H1 (cell line): Measurements from ENCODE around the gene CFHR5. TPM values are rescaled to one million over a fixed set of nuclear protein-coding genes. Genes with fewer than 3 reads are reported as not detected.
A peak's percentile ranks its signal among the peaks of the same experiment; 100 is the strongest.

Experiments used
- CTCF ChIA-PET: fragments of 300-600 bp; sonication (Branson Sonifier 250); formaldehyde crosslinking; loops from one replicate; lab custom pipeline; 2021; ENCODE audit not compliant: partially characterized antibody; lab: Charles Lee
- POLR2A ChIA-PET: fragments of 300-600 bp; sonication (Branson Sonifier 250); formaldehyde crosslinking; loops from one replicate; lab custom pipeline; 2021; ENCODE audit warnings: inconsistent platforms; ENCODE audit not compliant: partially characterized antibody; lab: Charles Lee
- DNase-seq, 2 experiments: peaks; one replicate each; pipeline versions ENCODE4 v3.0.0 to v3.0.0-alpha.2; 2010 to 2022; ENCODE audit warnings: low spot score in 2 of 2, low read depth in 1 of 2, mixed read lengths in 1 of 2
- FAIRE-seq: peaks from 2 replicates; lab custom pipeline; 2011; peaks lifted over from hg19 to GRCh38; lab: Jason Lieb, UNC
- H2AFZ ChIP-seq: 2 replicates; pipeline ENCODE4 v1.8.1; 2012; ENCODE audit warnings: low read length, inconsistent platforms
- H2AK5ac ChIP-seq: 2 replicates; pipeline ENCODE4 v1.6.1; 2013; ENCODE audit warnings: low read depth, low read length
- H2BK120ac ChIP-seq: replicated peaks from 2 replicates; pipeline ENCODE3; 2013; ENCODE audit warnings: low read depth, low read length, inconsistent platforms
- H2BK12ac ChIP-seq: 2 replicates; pipeline ENCODE4 v1.6.1; 2013; ENCODE audit warnings: low read depth, low read length
- H2BK15ac ChIP-seq: 2 replicates; pipeline ENCODE4 v1.6.1; 2013; ENCODE audit warnings: low read length
- H2BK20ac ChIP-seq: 2 replicates; pipeline ENCODE4 v1.6.1; 2013; ENCODE audit warnings: low read length
- H2BK5ac ChIP-seq: 2 replicates; pipeline ENCODE4 v1.6.1; 2013; ENCODE audit warnings: low read depth, low read length
- H3K14ac ChIP-seq: 2 replicates; pipeline ENCODE4 v1.6.1; 2013; ENCODE audit warnings: inconsistent platforms; ENCODE audit not compliant: insufficient read length
- H3K18ac ChIP-seq: 2 replicates; pipeline ENCODE4 v1.6.1; 2013; ENCODE audit warnings: low read length; ENCODE audit errors: extremely low read depth
- H3K23ac ChIP-seq: 2 replicates; pipeline ENCODE4 v1.6.1; 2013; ENCODE audit warnings: inconsistent platforms; ENCODE audit not compliant: insufficient read length
- H3K23me2 ChIP-seq: 2 replicates; pipeline ENCODE4 v1.6.1; 2013; ENCODE audit warnings: low read depth, low read length
- H3K27ac ChIP-seq: 2 replicates; pipeline ENCODE4 v1.6.1; 2011; ENCODE audit warnings: low read depth, low read length, inconsistent platforms
- H3K27me3 ChIP-seq, 4 experiments: replicated peaks in 1 of 4; 1 replicate in 1 of 4; 2 replicates in 3 of 4; pipeline versions ENCODE4 v1.6.1 to v1.8.1; 2011 to 2013; ENCODE audit warnings: low read length in 3 of 4, mild to moderate bottlenecking in 3 of 4, inconsistent platforms in 2 of 4, mixed read lengths in 2 of 4, moderate library complexity in 1 of 4; ENCODE audit not compliant: control insufficient read depth in 3 of 4, insufficient read depth in 3 of 4; ENCODE audit errors: extremely low read depth in 1 of 4
- H3K36me3 ChIP-seq, 4 experiments: 2 replicates each; pipeline versions ENCODE4 v1.6.1 to v1.8.1; 2011 to 2013; ENCODE audit warnings: mild to moderate bottlenecking in 4 of 4, low read length in 3 of 4, moderate library complexity in 2 of 4, control low read depth in 1 of 4, inconsistent platforms in 1 of 4; ENCODE audit not compliant: insufficient read depth in 4 of 4, control insufficient read depth in 2 of 4
- H3K4ac ChIP-seq: replicated peaks from 2 replicates; pipeline ENCODE3; 2013; ENCODE audit warnings: low read length, low read depth, mixed read lengths, inconsistent platforms; ENCODE audit not compliant: insufficient read length
- H3K4me1 ChIP-seq, 4 experiments: replicated peaks in 1 of 4; 1 replicate in 1 of 4; 2 replicates in 3 of 4; pipeline versions ENCODE4 v1.6.1 to v1.8.1; 2011 to 2013; ENCODE audit warnings: low read length in 3 of 4, inconsistent platforms in 2 of 4, mixed read lengths in 1 of 4; ENCODE audit not compliant: insufficient read depth in 4 of 4, control insufficient read depth in 3 of 4
- H3K4me2 ChIP-seq, 2 experiments: 2 replicates each; pipeline versions ENCODE4 v1.6.1 to v1.8.1; 2011 to 2013; ENCODE audit warnings: low read depth in 2 of 2, low read length in 2 of 2, control low read depth in 1 of 2, inconsistent platforms in 1 of 2, mild to moderate bottlenecking in 1 of 2; ENCODE audit not compliant: insufficient read depth in 1 of 2
- H3K4me3 ChIP-seq, 4 experiments: fragments of 200-600, 300-600 bp in 1 of 4; sonication (generic), shearing (Covaris generic), sonication (Bioruptor Twin) in 1 of 4; 2 replicates each; pipeline versions ENCODE4 v1.5.1 to v1.8.1; 2011 to 2016; ENCODE audit warnings: low read length in 4 of 4, low read depth in 3 of 4, control low read depth in 2 of 4, inconsistent platforms in 2 of 4, mild to moderate bottlenecking in 2 of 4, mixed read lengths in 1 of 4, moderate library complexity in 1 of 4; ENCODE audit not compliant: insufficient read depth in 2 of 4; ENCODE audit errors: extremely low read depth in 1 of 4
- H3K56ac ChIP-seq: replicated peaks from 2 replicates; pipeline ENCODE3; 2013; ENCODE audit warnings: low read depth, mild to moderate bottlenecking, mixed read lengths, low read length, inconsistent platforms; ENCODE audit not compliant: insufficient read length
- H3K79me1 ChIP-seq: 2 replicates; pipeline ENCODE4 v1.6.1; 2013; ENCODE audit warnings: low read depth, low read length, control low read depth
- H3K79me2 ChIP-seq, 2 experiments: 2 replicates each; pipeline versions ENCODE4 v1.6.1 to v1.8.1; 2012 to 2013; ENCODE audit warnings: low read length in 2 of 2, mild to moderate bottlenecking in 2 of 2, inconsistent platforms in 1 of 2; ENCODE audit not compliant: insufficient read depth in 2 of 2, control insufficient read depth in 1 of 2
- H3K9ac ChIP-seq, 4 experiments: replicated peaks in 1 of 4; 1 replicate in 1 of 4; 2 replicates in 3 of 4; pipeline versions ENCODE4 v1.6.1 to v1.8.1; 2011 to 2013; ENCODE audit warnings: low read depth in 3 of 4, low read length in 3 of 4, control low read depth in 2 of 4, mild to moderate bottlenecking in 2 of 4, moderate library complexity in 2 of 4, inconsistent platforms in 1 of 4; ENCODE audit errors: extremely low read depth in 1 of 4
- H3K9me3 ChIP-seq, 2 experiments: 2 replicates each; pipeline versions ENCODE4 v1.6.1 to v1.8.1; 2012 to 2013; ENCODE audit warnings: mild to moderate bottlenecking in 2 of 2, moderate library complexity in 2 of 2, control low read depth in 1 of 2, inconsistent platforms in 1 of 2, low read depth in 1 of 2, low read length in 1 of 2, mixed read lengths in 1 of 2; ENCODE audit not compliant: insufficient read depth in 2 of 2
- H4K20me1 ChIP-seq, 2 experiments: replicated peaks in 1 of 2; 2 replicates each; pipeline versions ENCODE3 to v1.8.1; 2011 to 2013; ENCODE audit warnings: inconsistent platforms in 2 of 2, low read length in 2 of 2, mild to moderate bottlenecking in 1 of 2; ENCODE audit not compliant: insufficient read depth in 2 of 2, control insufficient read depth in 1 of 2
- H4K5ac ChIP-seq: 2 replicates; pipeline ENCODE4 v1.6.1; 2013; ENCODE audit warnings: low read length, low read depth, mixed read lengths, inconsistent platforms; ENCODE audit not compliant: insufficient read length
- H4K8ac ChIP-seq: 2 replicates; pipeline ENCODE4 v1.8.0; 2013; ENCODE audit warnings: mild to moderate bottlenecking, moderate library complexity, low read length, inconsistent platforms; ENCODE audit not compliant: insufficient read depth; ENCODE audit errors: extremely low read depth
- H4K91ac ChIP-seq: replicated peaks from 2 replicates; pipeline ENCODE3; 2013; ENCODE audit warnings: low read length, mixed read lengths, inconsistent platforms; ENCODE audit not compliant: insufficient read length
- CTBP2 ChIP-seq: IDR thresholded peaks from 2 replicates; pipeline ENCODE4 v1.7.0; 2011; ENCODE audit warnings: borderline replicate concordance, mild to moderate bottlenecking, moderate library complexity, mixed read lengths, low read length; ENCODE audit not compliant: insufficient read depth, insufficient read length
- KDM4A ChIP-seq: IDR thresholded peaks from one replicate; pipeline ENCODE4 v1.7.1; 2012; ENCODE audit warnings: low read depth, mild to moderate bottlenecking, moderate library complexity, low read length, inconsistent platforms; ENCODE audit not compliant: severe bottlenecking
- PHF8 ChIP-seq: fragments of 200-600 bp; sonication (generic); conservative IDR thresholded peaks from 2 replicates; pipeline ENCODE4 v1.7.1; 2012; ENCODE audit warnings: low read depth, mild to moderate bottlenecking, inconsistent platforms, low read length, moderate library complexity
- POU5F1 ChIP-seq: IDR thresholded peaks from 2 replicates; pipeline ENCODE4 v1.6.1; 2011; ENCODE audit warnings: low read depth, mild to moderate bottlenecking, low read length, moderate library complexity
- RAD21 ChIP-seq, 2 experiments: IDR thresholded peaks in 1 of 2; conservative IDR thresholded peaks in 1 of 2; 2 replicates each; pipeline ENCODE4 v1.6.1; 2011; ENCODE audit warnings: low read depth in 2 of 2, low read length in 2 of 2, improper control_type of control experiment in 1 of 2, inconsistent platforms in 1 of 2, mild to moderate bottlenecking in 1 of 2, moderate library complexity in 1 of 2
- SIRT6 ChIP-seq: IDR thresholded peaks from one replicate; pipeline ENCODE4 v1.7.1; 2012; ENCODE audit warnings: low read length, inconsistent platforms
- SP1 ChIP-seq: IDR thresholded peaks from 2 replicates; pipeline ENCODE4 v1.6.1; 2011; ENCODE audit warnings: low read depth, low read length
- SP2 ChIP-seq: IDR thresholded peaks from 2 replicates; pipeline ENCODE4 v1.6.1; 2012; ENCODE audit warnings: mild to moderate bottlenecking, low read length, inconsistent platforms
- WGBS, 2 experiments: shearing (Covaris generic) in 1 of 2; methylation state at CpG; one replicate each; pipeline versions ENCODE4 v1.1.6 to v1.1.7; 2013 to 2015; ENCODE audit warnings: low lambda C conversion rate in 2 of 2, mixed read lengths in 2 of 2, inconsistent platforms in 1 of 2, low coverage in 1 of 2, missing lambda C conversion rate in 1 of 2; ENCODE audit not compliant: insufficient replicate concordance in 2 of 2, insufficient coverage in 1 of 2, insufficient read length in 1 of 2; ENCODE audit errors: extremely low coverage in 1 of 2, missing lambda C conversion rate in 1 of 2; 5-methylcytosine and 5-hydroxymethylcytosine counted together
- polyA plus RNA-seq, 7 experiments: library from polyadenylated mRNA; depleted of rRNA in 3 of 7; stranded (reverse) in 5 of 7; unstranded in 2 of 7; fragments of >200 nt in 5 of 7; fragments of 200-250 nt in 2 of 7; gene quantifications; 1 replicate in 5 of 7; 2 replicates in 1 of 7; 4 replicates in 1 of 7; pipeline versions ENCODE4 v1.2.1 to v1.2.3, GENCODE V29; 2011 to 2013; ENCODE audit warnings: missing spikeins in 2 of 7, mixed read lengths in 2 of 7
- total RNA-seq: library from RNA; stranded (reverse); fragmentation: NEBNext Ultra II Directional; extraction: Animal tissue kit (Norgen Biotek cat#: 25700); gene quantifications from 2 replicates; pipeline ENCODE4 v1.2.1, GENCODE V29; 2021
- TF ChIP-seq, protein P1 (sequence below), 3 experiments: IDR thresholded peaks; 1 replicate in 2 of 3; 2 replicates in 1 of 3; pipeline versions ENCODE4 v1.5.1 to v1.6.1; 2011; ENCODE audit warnings: low read length in 3 of 3, mild to moderate bottlenecking in 3 of 3, inconsistent platforms in 2 of 3, low read depth in 1 of 3, moderate library complexity in 1 of 3; ENCODE audit not compliant: insufficient read depth in 1 of 3; ENCODE audit errors: control extremely low read depth in 1 of 3

The CFHR5 gene
- total and polyA plus RNA-seq, 2 of the 8 experiments (the other 6 are each of a cell fraction or from before 2014, with no cell fraction given), result not detected

DNA sequence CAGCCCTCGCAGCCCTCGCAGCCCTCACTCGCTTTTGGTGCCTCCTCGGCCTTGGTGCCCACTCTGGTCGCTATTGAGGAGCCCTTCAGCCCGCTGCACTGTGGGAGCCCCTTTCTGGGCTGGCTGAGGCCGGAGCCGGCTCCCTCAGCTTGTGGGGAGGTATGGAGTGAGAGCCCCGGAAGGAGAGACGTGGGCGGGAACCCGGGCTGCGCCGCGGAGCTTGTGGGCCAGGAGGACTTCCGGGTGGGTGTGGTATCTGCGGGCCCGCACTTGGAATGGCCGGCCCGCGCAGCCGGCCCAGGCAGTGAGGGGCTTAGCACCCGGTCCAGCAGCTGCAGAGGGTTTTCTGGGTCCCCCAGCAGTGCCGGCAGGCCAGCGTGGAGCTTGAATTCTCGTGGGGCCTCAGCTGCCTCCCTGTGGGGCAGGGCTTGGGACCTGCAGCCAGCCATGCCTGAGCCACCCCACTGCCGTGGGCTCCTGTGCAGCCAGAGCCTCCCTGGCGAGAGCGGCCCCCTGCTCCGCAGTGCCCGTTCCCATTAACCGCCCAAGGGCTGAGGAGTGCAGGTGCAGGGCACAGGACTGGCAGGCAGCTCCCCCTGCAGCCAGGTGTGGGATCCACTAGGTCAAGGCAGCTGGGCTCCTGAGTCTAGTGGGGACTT is 43.7 kb upstream of the CFHR5 start:
- Histone ChIP-seq H3K9me3 (peaks cover 0 to 5% of the 10 kb centered on the region in 2 experiments; a peak in 1 of 4 replicates), H3K4me1 (no peaks in the 10 kb centered on the region), H3K27ac (no peak overlapping the region), H3K27me3 (no peaks in the 10 kb centered on the region), H3K4ac (no peak overlapping the region), H3K14ac (no peak overlapping the region), H3K79me2 (no peaks in the 10 kb centered on the region), H2BK120ac (no peak overlapping the region), H4K8ac (no peak overlapping the region; the same call in 1 of the 2 replicates), H2AFZ (no peak overlapping the region), H3K4me3 (no peak overlapping the region), H2BK12ac (no peak overlapping the region), H3K36me3 (no peaks in the 10 kb centered on the region), H3K23me2 (no peaks in the 10 kb centered on the region), H3K4me2 (no peak overlapping the region), H3K79me1 (no peaks in the 10 kb centered on the region), H2BK15ac (no peak overlapping the region), H4K20me1 (no peaks in the 10 kb centered on the region), H3K56ac (no peak overlapping the region), H3K9ac (no peak overlapping the region), H4K91ac (no peak overlapping the region), H2BK20ac (no peak overlapping the region), H3K18ac (no peak overlapping the region), H2AK5ac (no peak overlapping the region), H2BK5ac (no peak overlapping the region), H3K23ac (no peak overlapping the region), H4K5ac (no peak overlapping the region)
- no peak for TF ChIP-seq CTBP2
- peak; percentile 59 to 68 for TF ChIP-seq RAD21 (IDR thresholded peaks at IDR 0.05 in 1 of 2, conservative IDR thresholded peaks at IDR 0.05 in 1 of 2; ENCODE audit: low read depth in 2 of 2, low read length in 2 of 2)
- TF ChIP-seq, protein P1, sequence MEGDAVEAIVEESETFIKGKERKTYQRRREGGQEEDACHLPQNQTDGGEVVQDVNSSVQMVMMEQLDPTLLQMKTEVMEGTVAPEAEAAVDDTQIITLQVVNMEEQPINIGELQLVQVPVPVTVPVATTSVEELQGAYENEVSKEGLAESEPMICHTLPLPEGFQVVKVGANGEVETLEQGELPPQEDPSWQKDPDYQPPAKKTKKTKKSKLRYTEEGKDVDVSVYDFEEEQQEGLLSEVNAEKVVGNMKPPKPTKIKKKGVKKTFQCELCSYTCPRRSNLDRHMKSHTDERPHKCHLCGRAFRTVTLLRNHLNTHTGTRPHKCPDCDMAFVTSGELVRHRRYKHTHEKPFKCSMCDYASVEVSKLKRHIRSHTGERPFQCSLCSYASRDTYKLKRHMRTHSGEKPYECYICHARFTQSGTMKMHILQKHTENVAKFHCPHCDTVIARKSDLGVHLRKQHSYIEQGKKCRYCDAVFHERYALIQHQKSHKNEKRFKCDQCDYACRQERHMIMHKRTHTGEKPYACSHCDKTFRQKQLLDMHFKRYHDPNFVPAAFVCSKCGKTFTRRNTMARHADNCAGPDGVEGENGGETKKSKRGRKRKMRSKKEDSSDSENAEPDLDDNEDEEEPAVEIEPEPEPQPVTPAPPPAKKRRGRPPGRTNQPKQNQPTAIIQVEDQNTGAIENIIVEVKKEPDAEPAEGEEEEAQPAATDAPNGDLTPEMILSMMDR (IDR thresholded peaks at IDR 0.05; ENCODE audit: control extremely low read depth in 1 of 3, insufficient read depth in 1 of 3, low read depth in 1 of 3, low read length in 3 of 3), result peak; percentile 50 to 69 (median 57)
- TF ChIP-seq SP1, result no peak
- TF ChIP-seq POU5F1, result no peak
- TF ChIP-seq PHF8, result no peak
- TF ChIP-seq KDM4A, result no peak
- TF ChIP-seq SP2, result no peak
- TF ChIP-seq SIRT6, result no peak
- DNase-seq, result peak; percentile 34 to 50
- ChIA-PET POLR2A (no interaction called here), CTCF (interaction anchor here (0.7 to 1.3 kb wide), 9 partner anchors 8 to 210 kb away, joined by 3 to 5 read pairs (median 3); no protein-coding TSS in a partner anchor)
- FAIRE-seq, result no peak
- 92% methylated on average over 26 of the region's 32 CpGs; no CpG with 5 or more reads in 1 of the 2 experiments for WGBS, 2 experiments
